ENCODE data around the gene DLG1. TPM values are rescaled to one million over a fixed set of nuclear protein-coding genes. Genes with fewer than 3 reads are reported as not detected.

DLG1 gene
- total RNA-seq, 1 experiment from 2014 or later = 27.1 TPM

GRCh38 chr3:197189623-197190022 is 108.8 kb downstream of the DLG1 start:
- H3K4me3 ChIP-seq (ENCODE audit: insufficient read depth, low read depth, low read length) = no peak overlapping the region
- no peaks in the 10 kb centered on the region for H3K36me3 ChIP-seq (replicated peaks; ENCODE audit: control insufficient read depth, insufficient read depth, low read length)
- no peaks in the 10 kb centered on the region for H3K27me3 ChIP-seq (ENCODE audit: control insufficient read depth, insufficient read depth, low read length)
- DNase-seq = no peak

GRCh38 chr3:197188963-197189362 is 109.4 kb downstream of the DLG1 start:
- no peak for DNase-seq
- no peaks in the 10 kb centered on the region for H3K27me3 ChIP-seq (ENCODE audit: control insufficient read depth, insufficient read depth, low read length)
- no peaks in the 10 kb centered on the region for H3K36me3 ChIP-seq (replicated peaks; ENCODE audit: control insufficient read depth, insufficient read depth, low read length)
- H3K4me3 ChIP-seq (ENCODE audit: insufficient read depth, low read depth, low read length) = no peak overlapping the region

GRCh38 chr3:197186887-197187588 is 111.4 kb downstream of the DLG1 start:
- no peak overlapping the region for H3K4me3 ChIP-seq (ENCODE audit: insufficient read depth, low read depth, low read length)
- peak; percentile 19 for DNase-seq
- H3K27me3 ChIP-seq (ENCODE audit: control insufficient read depth, insufficient read depth, low read length) = no peaks in the 10 kb centered on the region
- no peaks in the 10 kb centered on the region for H3K36me3 ChIP-seq (replicated peaks; ENCODE audit: control insufficient read depth, insufficient read depth, low read length)

GRCh38 chr3:197183582-197183981 is 114.8 kb downstream of the DLG1 start:
- Histone ChIP-seq H3K36me3 (replicated peaks; ENCODE audit: control insufficient read depth, insufficient read depth, low read length) (no peaks in the 10 kb centered on the region), H3K4me3 (ENCODE audit: insufficient read depth, low read depth, low read length) (no peak overlapping the region), H3K27me3 (ENCODE audit: control insufficient read depth, insufficient read depth, low read length) (no peaks in the 10 kb centered on the region)
- no peak for DNase-seq

- no peak for DNase-seq
- Histone ChIP-seq H3K4me3 (ENCODE audit: insufficient read depth, low read depth, low read length) (no peak overlapping the region), H3K36me3 (replicated peaks; ENCODE audit: control insufficient read depth, insufficient read depth, low read length) (no peaks in the 10 kb centered on the region), H3K27me3 (ENCODE audit: control insufficient read depth, insufficient read depth, low read length) (no peaks in the 10 kb centered on the region)
Observed at GRCh38 chr3:197181741-197182140, 116.7 kb downstream of the DLG1 start.

- H3K4me3 ChIP-seq (ENCODE audit: insufficient read depth, low read depth, low read length) = no peak overlapping the region
- H3K27me3 ChIP-seq (ENCODE audit: control insufficient read depth, insufficient read depth, low read length) = no peaks in the 10 kb centered on the region
- DNase-seq = no peak
- H3K36me3 ChIP-seq (replicated peaks; ENCODE audit: control insufficient read depth, insufficient read depth, low read length) = no peaks in the 10 kb centered on the region
Observed at GRCh38 chr3:197178998-197179397, 119.4 kb downstream of the DLG1 start.

GRCh38 chr3:197175503-197175902 is 122.9 kb downstream of the DLG1 start:
- no peak for DNase-seq
- Histone ChIP-seq H3K27me3 (ENCODE audit: control insufficient read depth, insufficient read depth, low read length) (no peaks in the 10 kb centered on the region), H3K36me3 (replicated peaks; ENCODE audit: control insufficient read depth, insufficient read depth, low read length) (no peaks in the 10 kb centered on the region), H3K4me3 (ENCODE audit: insufficient read depth, low read depth, low read length) (no peak overlapping the region)

- Histone ChIP-seq H3K4me3 (ENCODE audit: insufficient read depth, low read depth, low read length) (no peak overlapping the region), H3K27me3 (ENCODE audit: control insufficient read depth, insufficient read depth, low read length) (no peaks in the 10 kb centered on the region), H3K36me3 (replicated peaks; ENCODE audit: control insufficient read depth, insufficient read depth, low read length) (no peaks in the 10 kb centered on the region)
- DNase-seq = no peak
Observed at GRCh38 chr3:197174927-197175326, 123.5 kb downstream of the DLG1 start.

- Histone ChIP-seq H3K4me3 (ENCODE audit: insufficient read depth, low read depth, low read length) (no peak overlapping the region), H3K36me3 (replicated peaks; ENCODE audit: control insufficient read depth, insufficient read depth, low read length) (no peaks in the 10 kb centered on the region), H3K27me3 (ENCODE audit: control insufficient read depth, insufficient read depth, low read length) (no peaks in the 10 kb centered on the region)
- DNase-seq = no peak
Observed at GRCh38 chr3:197173620-197174019, 124.8 kb downstream of the DLG1 start.

- Histone ChIP-seq H3K36me3 (replicated peaks; ENCODE audit: control insufficient read depth, insufficient read depth, low read length) (no peaks in the 10 kb centered on the region), H3K4me3 (ENCODE audit: insufficient read depth, low read depth, low read length) (no peak overlapping the region), H3K27me3 (ENCODE audit: control insufficient read depth, insufficient read depth, low read length) (no peaks in the 10 kb centered on the region)
- DNase-seq = no peak
Observed at GRCh38 chr3:197171481-197172067, 126.8 kb downstream of the DLG1 start.

- DNase-seq = no peak
- Histone ChIP-seq H3K4me3 (ENCODE audit: insufficient read depth, low read depth, low read length) (no peak overlapping the region), H3K27me3 (ENCODE audit: control insufficient read depth, insufficient read depth, low read length) (no peaks in the 10 kb centered on the region), H3K36me3 (replicated peaks; ENCODE audit: control insufficient read depth, insufficient read depth, low read length) (no peaks in the 10 kb centered on the region)
Observed at GRCh38 chr3:197169028-197169427, 129.4 kb downstream of the DLG1 start.

GRCh38 chr3:197168606-197169005 is 129.8 kb downstream of the DLG1 start:
- no peak for DNase-seq
- no peak overlapping the region for H3K4me3 ChIP-seq (ENCODE audit: insufficient read depth, low read depth, low read length)
- no peaks in the 10 kb centered on the region for H3K36me3 ChIP-seq (replicated peaks; ENCODE audit: control insufficient read depth, insufficient read depth, low read length)
- no peaks in the 10 kb centered on the region for H3K27me3 ChIP-seq (ENCODE audit: control insufficient read depth, insufficient read depth, low read length)

GRCh38 chr3:197168063-197168462 is 130.3 kb downstream of the DLG1 start:
- Histone ChIP-seq H3K27me3 (ENCODE audit: control insufficient read depth, insufficient read depth, low read length) (no peaks in the 10 kb centered on the region), H3K36me3 (replicated peaks; ENCODE audit: control insufficient read depth, insufficient read depth, low read length) (no peaks in the 10 kb centered on the region)
- no peak for DNase-seq

GRCh38 chr3:197167549-197167948 is 130.9 kb downstream of the DLG1 start:
- Histone ChIP-seq H3K4me3 (ENCODE audit: insufficient read depth, low read depth, low read length) (no peak overlapping the region), H3K36me3 (replicated peaks; ENCODE audit: control insufficient read depth, insufficient read depth, low read length) (no peaks in the 10 kb centered on the region), H3K27me3 (ENCODE audit: control insufficient read depth, insufficient read depth, low read length) (no peaks in the 10 kb centered on the region)
- DNase-seq = no peak

More at GRCh38 chr3:197168063-197168462, 130.3 kb downstream of the DLG1 start:
- H3K4me3 ChIP-seq (ENCODE audit: insufficient read depth, low read depth, low read length) = no peak overlapping the region

GRCh38 chr3:197165890-197166289 is 132.5 kb downstream of the DLG1 start:
- Histone ChIP-seq H3K36me3 (replicated peaks; ENCODE audit: control insufficient read depth, insufficient read depth, low read length) (no peaks in the 10 kb centered on the region), H3K27me3 (ENCODE audit: control insufficient read depth, insufficient read depth, low read length) (no peaks in the 10 kb centered on the region), H3K4me3 (ENCODE audit: insufficient read depth, low read depth, low read length) (no peak overlapping the region)
- DNase-seq = no peak
